ENCODE measurements around the gene RFPL4AL1. TPM values are rescaled to one million over a fixed set of nuclear protein-coding genes. Genes with fewer than 3 reads are reported as not detected.
"Not testable (repeated sequence)": the region's sequence is repeated elsewhere in the genome, so short reads cannot be mapped to it uniquely, and the experiment has no call there.

Gene RFPL4AL1
- total and polyA plus RNA-seq, 10 of the 15 experiments (the other 5 are each of a cell fraction or from before 2014, with no cell fraction given): not detected

- TF ChIP-seq EGR1 (IDR thresholded peaks at IDR 0.05; ENCODE audit: borderline replicate concordance in 1 of 2, low read depth in 2 of 2, low read length in 2 of 2) (no peak), CREM (IDR thresholded peaks at IDR 0.05; ENCODE audit: low read depth) (no peak), IRF4 (IDR thresholded peaks at IDR 0.05; ENCODE audit: low read depth, low read length) (no peak), TCF3 (IDR thresholded peaks at IDR 0.05; ENCODE audit: borderline replicate concordance, insufficient read depth, low read depth, low read length) (no peak), BACH1 (IDR thresholded peaks at IDR 0.05; ENCODE audit: borderline replicate concordance) (no peak), PML (IDR thresholded peaks at IDR 0.05; ENCODE audit: low read length) (no peak), SPI1 (IDR thresholded peaks at IDR 0.05; ENCODE audit: borderline replicate concordance, insufficient read depth, low read depth, low read length) (no peak)
- TF ChIP-seq, protein P1, sequence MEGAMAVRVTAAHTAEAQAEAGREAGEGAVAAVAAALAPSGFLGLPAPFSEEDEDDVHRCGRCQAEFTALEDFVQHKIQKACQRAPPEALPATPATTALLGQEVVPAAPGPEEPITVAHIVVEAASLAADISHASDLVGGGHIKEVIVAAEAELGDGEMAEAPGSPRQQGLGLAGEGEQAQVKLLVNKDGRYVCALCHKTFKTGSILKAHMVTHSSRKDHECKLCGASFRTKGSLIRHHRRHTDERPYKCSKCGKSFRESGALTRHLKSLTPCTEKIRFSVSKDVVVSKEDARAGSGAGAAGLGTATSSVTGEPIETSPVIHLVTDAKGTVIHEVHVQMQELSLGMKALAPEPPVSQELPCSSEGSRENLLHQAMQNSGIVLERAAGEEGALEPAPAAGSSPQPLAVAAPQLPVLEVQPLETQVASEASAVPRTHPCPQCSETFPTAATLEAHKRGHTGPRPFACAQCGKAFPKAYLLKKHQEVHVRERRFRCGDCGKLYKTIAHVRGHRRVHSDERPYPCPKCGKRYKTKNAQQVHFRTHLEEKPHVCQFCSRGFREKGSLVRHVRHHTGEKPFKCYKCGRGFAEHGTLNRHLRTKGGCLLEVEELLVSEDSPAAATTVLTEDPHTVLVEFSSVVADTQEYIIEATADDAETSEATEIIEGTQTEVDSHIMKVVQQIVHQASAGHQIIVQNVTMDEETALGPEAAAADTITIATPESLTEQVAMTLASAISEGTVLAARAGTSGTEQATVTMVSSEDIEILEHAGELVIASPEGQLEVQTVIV (IDR thresholded peaks at IDR 0.05; ENCODE audit: borderline replicate concordance, partially characterized antibody): no peak
These were observed 15.5 kb upstream of the RFPL4AL1 start (continued) for GRCh38 chr19:55753401-55753800.

GRCh38 chr19:55756808-55757207, 12.1 kb upstream of the RFPL4AL1 start:
- FAIRE-seq; DNase-seq (ENCODE audit: low read depth, low spot score); CTCF ChIA-PET; intact Hi-C loops (cut with micrococcal nuclease; ENCODE audit: unreplicated experiment); SMC1A ChIA-PET (ENCODE audit: uncharacterized antibody, unreplicated experiment); H3K27me3 ChIP-seq (replicated peaks in 1 of 2; ENCODE audit: control insufficient read depth in 2 of 2, insufficient read depth in 2 of 2, low read length in 1 of 2); in situ Hi-C loops (cut with MboI); H3K4me3 ChIP-seq; H3K4me1 ChIP-seq (ENCODE audit: control insufficient read depth, insufficient read depth, low read length); BruUV-seq (replicated peaks); H4K20me1 ChIP-seq (ENCODE audit: control insufficient read depth, insufficient read depth); ATAC-seq; H3K27ac ChIP-seq (ENCODE audit: control insufficient read depth, insufficient read depth); H2AFZ ChIP-seq (ENCODE audit: control insufficient read depth, low read depth, low read length); POLR2A ChIA-PET; H3K79me2 ChIP-seq (ENCODE audit: control insufficient read depth, insufficient read depth, low read length); H3K9ac ChIP-seq (ENCODE audit: control insufficient read depth, insufficient read depth, low read length); H3K36me3 ChIP-seq (ENCODE audit: control insufficient read depth in 2 of 2, insufficient read depth in 2 of 2, low read length in 1 of 2); H3K4me2 ChIP-seq (ENCODE audit: control insufficient read depth, insufficient read depth); H3K9me3 ChIP-seq (replicated peaks; ENCODE audit: control insufficient read depth, insufficient read depth, low read length); RAD21 ChIA-PET (ENCODE audit: unreplicated experiment): not testable (repeated sequence)
- 35% methylated on average over 4 of the region's 4 CpGs for WGBS (ENCODE audit: insufficient coverage, insufficient replicate concordance, low lambda C conversion rate, missing lambda C conversion rate)

DNA sequence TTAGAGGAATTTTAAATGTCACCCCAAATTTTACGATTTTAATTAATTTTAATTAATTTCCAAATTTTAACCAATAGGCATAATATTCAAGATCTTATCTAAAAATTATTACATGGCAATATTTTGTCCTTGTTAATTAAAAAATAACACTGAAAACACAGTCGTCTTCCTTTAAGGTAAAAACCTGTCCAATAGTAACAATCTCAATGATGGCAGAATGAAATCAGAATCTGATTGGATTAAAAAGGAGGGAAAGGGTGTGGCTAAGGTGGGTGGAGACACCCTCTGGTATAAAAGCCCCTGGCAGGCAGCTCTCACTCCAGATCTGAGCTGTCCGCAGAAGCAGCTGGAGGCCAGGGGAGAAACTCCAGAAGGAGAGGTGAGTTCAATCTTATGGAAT, 10.1 kb upstream of the RFPL4AL1 start, which contains the start of gene RFPL4A:
Gene RFPL4A, plus strand, starts transcription at position 301 of the 400 bp plus-strand sequence. CDS start 2,704 bp downstream, outside the sequence.
- H4K20me1 ChIP-seq (ENCODE audit: control insufficient read depth, insufficient read depth); CTCF ChIA-PET; POLR2A ChIA-PET; H3K27ac ChIP-seq (ENCODE audit: control insufficient read depth, insufficient read depth); H3K4me1 ChIP-seq (ENCODE audit: control insufficient read depth, insufficient read depth, low read length); SMC1A ChIA-PET (ENCODE audit: uncharacterized antibody, unreplicated experiment); in situ Hi-C loops (cut with MboI); DNase-seq (ENCODE audit: low read depth, low spot score); H3K9ac ChIP-seq (ENCODE audit: control insufficient read depth, insufficient read depth, low read length); H3K4me3 ChIP-seq; H3K4me2 ChIP-seq (ENCODE audit: control insufficient read depth, insufficient read depth); H3K36me3 ChIP-seq (ENCODE audit: control insufficient read depth in 2 of 2, insufficient read depth in 2 of 2, low read length in 1 of 2); H3K79me2 ChIP-seq (ENCODE audit: control insufficient read depth, insufficient read depth, low read length); H2AFZ ChIP-seq (ENCODE audit: control insufficient read depth, low read depth, low read length); H3K9me3 ChIP-seq (replicated peaks; ENCODE audit: control insufficient read depth, insufficient read depth, low read length); RAD21 ChIA-PET (ENCODE audit: unreplicated experiment); intact Hi-C loops (cut with micrococcal nuclease; ENCODE audit: unreplicated experiment); BruUV-seq (replicated peaks); ATAC-seq; H3K27me3 ChIP-seq (replicated peaks in 1 of 2; ENCODE audit: control insufficient read depth in 2 of 2, insufficient read depth in 2 of 2, low read length in 1 of 2); FAIRE-seq: not testable (repeated sequence)
- 69% methylated on average over 2 of the region's 3 CpGs for WGBS (ENCODE audit: insufficient coverage, insufficient replicate concordance, low lambda C conversion rate, missing lambda C conversion rate)

Data from GM12878 (cell line).